GM12878 (cell line): Measurements from ENCODE around the gene BOD1L1. TPM values are rescaled to one million over a fixed set of nuclear protein-coding genes. Genes with fewer than 3 reads are reported as not detected.
A peak's percentile ranks its signal among the peaks of the same experiment; 100 is the strongest.

Experiments used
- ATAC-seq: fragments of 200-7000 bp; cut with Tn5 transposase; 3 replicates; pipeline ENCODE4 v1.9.1; 2020; ENCODE audit warnings: mild to moderate bottlenecking, moderate library complexity
- BruUV-seq: library from RNA; stranded (reverse); fragments of 400-500 nt; replicated peaks from 2 replicates; lab custom pipeline; 2021; lab: Mats Ljungman, UMichigan
- CTCF ChIA-PET: fragments of 300-600 bp; sonication (Branson Sonifier 250); formaldehyde crosslinking; extraction: SDS; loops from one replicate; lab custom pipeline; 2021; ENCODE audit warnings: inconsistent platforms; lab: Yijun Ruan, JAX
- POLR2A ChIA-PET: fragments of 350-600 bp; formaldehyde crosslinking; extraction: SDS; loops from one replicate; lab custom pipeline; 2021; ENCODE audit warnings: inconsistent platforms; lab: Charles Lee
- RAD21 ChIA-PET: fragments of 300-600 bp; sonication (Branson Sonifier 250); formaldehyde crosslinking; loops from one replicate; lab custom pipeline; 2023; ENCODE audit warnings: antibody characterized with exemption; ENCODE audit not compliant: unreplicated experiment; lab: Charles Lee
- SMC1A ChIA-PET: fragments of 300-600 bp; sonication (Branson Sonifier 250); formaldehyde crosslinking; loops from one replicate; lab custom pipeline; 2023; ENCODE audit not compliant: unreplicated experiment, uncharacterized antibody; lab: Charles Lee
- DNase-seq: peaks from one replicate; pipeline ENCODE4 v3.0.0-alpha.2; 2011; ENCODE audit warnings: low read depth, low spot score
- FAIRE-seq: peaks from 3 replicates; lab custom pipeline; 2011; peaks lifted over from hg19 to GRCh38; lab: Jason Lieb, UNC
- H2AFZ ChIP-seq: 2 replicates; pipeline ENCODE4 v1.6.0; 2011; ENCODE audit warnings: low read depth, low read length, control low read depth; ENCODE audit not compliant: control insufficient read depth
- H3K27ac ChIP-seq: 2 replicates; pipeline ENCODE4 v1.5.1; 2011; ENCODE audit warnings: control low read depth; ENCODE audit not compliant: control insufficient read depth, insufficient read depth
- H3K27me3 ChIP-seq, 2 experiments: replicated peaks in 1 of 2; 2 replicates each; pipeline versions ENCODE4 v1.6.0 to v1.6.1; 2011; ENCODE audit warnings: low read length in 1 of 2; ENCODE audit not compliant: control insufficient read depth in 2 of 2, insufficient read depth in 2 of 2
- H3K36me3 ChIP-seq, 2 experiments: 2 replicates each; pipeline ENCODE4 v1.5.1; 2011; ENCODE audit warnings: low read length in 1 of 2; ENCODE audit not compliant: control insufficient read depth in 2 of 2, insufficient read depth in 2 of 2
- H3K4me1 ChIP-seq: 2 replicates; pipeline ENCODE4 v1.6.1; 2011; ENCODE audit warnings: mild to moderate bottlenecking, low read length, moderate library complexity, mixed read lengths; ENCODE audit not compliant: control insufficient read depth, insufficient read depth
- H3K4me2 ChIP-seq: 2 replicates; pipeline ENCODE4 v1.6.0; 2011; ENCODE audit warnings: control low read depth; ENCODE audit not compliant: control insufficient read depth, insufficient read depth
- H3K4me3 ChIP-seq: fragments of 200-600 bp; sonication (generic); 2 replicates; pipeline ENCODE4 v1.5.1; 2016
- H3K79me2 ChIP-seq: 2 replicates; pipeline ENCODE4 v1.6.0; 2011; ENCODE audit warnings: low read length; ENCODE audit not compliant: control insufficient read depth, insufficient read depth
- H3K9ac ChIP-seq: 2 replicates; pipeline ENCODE4 v1.8.0; 2011; ENCODE audit warnings: low read length, control low read depth, mixed read lengths; ENCODE audit not compliant: control insufficient read depth, insufficient read depth
- H3K9me3 ChIP-seq: replicated peaks from 3 replicates; pipeline ENCODE4 v1.5.1; 2011; ENCODE audit warnings: mild to moderate bottlenecking, low read length; ENCODE audit not compliant: control insufficient read depth, insufficient read depth
- H4K20me1 ChIP-seq: 2 replicates; pipeline ENCODE4 v1.6.0; 2011; ENCODE audit not compliant: control insufficient read depth, insufficient read depth
- CTCF ChIP-seq, 3 experiments: IDR thresholded peaks in 2 of 3; conservative IDR thresholded peaks in 1 of 3; 2 replicates each; pipeline ENCODE4 v1.5.1; 2011; ENCODE audit warnings: low read depth in 3 of 3, low read length in 3 of 3, mild to moderate bottlenecking in 3 of 3, control low read depth in 2 of 3, moderate library complexity in 2 of 3, inconsistent platforms in 1 of 3, mixed read lengths in 1 of 3; ENCODE audit not compliant: control insufficient read depth in 2 of 3, insufficient read depth in 1 of 3; ENCODE audit errors: extremely low read depth in 1 of 3
- ZNF207 ChIP-seq: fragments of 450-650 bp; IDR thresholded peaks from 2 replicates; pipeline ENCODE4 v1.6.1; 2014; ENCODE audit warnings: antibody characterized with exemption, mild to moderate bottlenecking, borderline replicate concordance
- WGBS: methylation state at CpG from one replicate; pipeline ENCODE4 v1.1.6; 2016; ENCODE audit warnings: low lambda C conversion rate; ENCODE audit not compliant: insufficient replicate concordance, insufficient coverage; ENCODE audit errors: missing lambda C conversion rate; 5-methylcytosine and 5-hydroxymethylcytosine counted together
- in situ Hi-C: fragments of 300-500 bp; cut with MboI; formaldehyde crosslinking; loops from 9 replicates; pipeline ENCODE4 v1.14.3; 2018; ENCODE audit warnings: mixed read lengths
- intact Hi-C: fragments of 100-400 bp; cut with micrococcal nuclease; formaldehyde crosslinking; loops from one replicate; pipeline ENCODE4 v1.14.2; 2022; ENCODE audit not compliant: unreplicated experiment
- polyA plus RNA-seq, 11 experiments: library from polyadenylated mRNA; depleted of rRNA in 4 of 11; unstranded in 6 of 11; stranded (reverse) in 5 of 11; fragments of >200 nt; fragmentation: Nextera tagmentation in 4 of 11; fragmentation: Illumina TruSeq in 1 of 11; extraction: Ambion mirVana in 4 of 11; extraction: Trizol in 1 of 11; gene quantifications; 1 replicate in 1 of 11; 2 replicates in 10 of 11; pipeline versions ENCODE4 v1.2.1 to v1.2.3, GENCODE V29; 2011 to 2016; ENCODE audit warnings: inconsistent platforms in 2 of 11, missing spikeins in 2 of 11, low read depth in 1 of 11
- total RNA-seq, 4 experiments: library from RNA; depleted of rRNA in 3 of 4; stranded (reverse); fragments of >200 nt in 3 of 4; fragmentation: Illumina TruSeq in 1 of 4; extraction: Trizol in 1 of 4; gene quantifications; 2 replicates each; pipeline versions ENCODE4 v1.2.1 to v1.2.3, GENCODE V29; 2013 to 2021

Gene BOD1L1
- total and polyA plus RNA-seq, 10 of the 15 experiments (the other 5 are each of a cell fraction or from before 2014, with no cell fraction given) = 6.8 to 41.6 (median 24.3) TPM

- ATAC-seq (no peak), FAIRE-seq (no peak), DNase-seq (no peak)
- H3K4me3 ChIP-seq = no peak overlapping the region
- BruUV-seq = no TSS peak
- WGBS = 89% methylated on average over 1 of the region's 1 CpG
- ChIA-PET CTCF (interaction anchor here (1.4 kb wide), 1 partner anchor 11 kb away, joined by 4 read pairs; no protein-coding TSS in a partner anchor), SMC1A (interaction anchor here (0.7 kb wide), 1 partner anchor 430 kb away, joined by 3 read pairs; no protein-coding TSS in a partner anchor), RAD21 (no interaction called here), POLR2A (no interaction called here)
- no peaks in the 10 kb centered on the region for H4K20me1 ChIP-seq
- no peak overlapping the region for H3K27ac ChIP-seq
- no peaks in the 10 kb centered on the region for H3K9me3 ChIP-seq
- H3K79me2 ChIP-seq = no peaks in the 10 kb centered on the region
- H3K36me3 ChIP-seq = no peaks in the 10 kb centered on the region
- H3K4me2 ChIP-seq = no peak overlapping the region
- H3K4me1 ChIP-seq = no peaks in the 10 kb centered on the region
- TF ChIP-seq ZNF207 (no peak), CTCF (IDR thresholded peaks at IDR 0.05 in 2 of 3, conservative IDR thresholded peaks at IDR 0.05 in 1 of 3; ENCODE audit: control insufficient read depth in 2 of 3, extremely low read depth in 1 of 3, insufficient read depth in 1 of 3, low read depth in 3 of 3, low read length in 3 of 3) (0 out of 6 replicates have a peak, but pooled peaks of 1 of the 3 experiments have one; percentile 18)
- intact Hi-C loops (no loop called here), in situ Hi-C loops (no loop called here)
- H3K9ac ChIP-seq = no peak overlapping the region
- no peaks in the 10 kb centered on the region; a peak in 1 of 4 replicates for H3K27me3 ChIP-seq
- no peak overlapping the region for H2AFZ ChIP-seq
Observed at GRCh38 chr4:13645075-13645474, 17.6 kb upstream of the BOD1L1 start.
